GM19328 (cell line): Measurements from ENCODE around the gene UGGT1.
"Not testable (repeated sequence)": the region's sequence is repeated elsewhere in the genome, so short reads cannot be mapped to it uniquely, and the experiment has no call there.

ENCODE experiments used
- ATAC-seq: cut with Tn5 transposase; IDR thresholded peaks from one replicate; pipeline ENCODE4 v1.9.1; 2021; ENCODE audit warnings: mild to moderate bottlenecking, moderate library complexity; ENCODE audit not compliant: unreplicated experiment

UGGT1 gene

GRCh38 chr2:128169933-128170709 is 79.1 kb downstream of the UGGT1 start:
- ATAC-seq, result no peak

GRCh38 chr2:128170776-128171175 is 79.8 kb downstream of the UGGT1 start:
- no peak for ATAC-seq

DNA sequence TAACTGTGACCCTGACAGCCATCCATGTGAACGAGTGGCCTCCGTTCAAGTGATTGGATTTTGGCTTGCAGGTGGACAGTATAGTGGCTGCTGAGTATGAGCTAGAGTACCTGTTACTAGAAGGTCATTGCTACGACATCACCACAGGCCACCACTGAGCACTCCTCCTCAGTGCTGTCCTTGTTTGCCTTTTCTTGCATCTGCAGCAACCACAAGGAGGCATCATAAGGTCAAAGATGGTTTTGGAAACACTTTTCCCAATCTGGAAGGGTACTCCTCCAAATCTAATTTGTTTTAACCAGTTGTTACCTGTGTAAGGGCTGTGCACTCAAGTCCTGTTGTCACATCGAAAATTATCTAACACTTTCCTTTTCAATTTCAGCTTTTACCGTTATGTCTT is 81.2 kb downstream of the UGGT1 start:
- ATAC-seq, result no peak

GRCh38 chr2:128174067-128174466 is 83.1 kb downstream of the UGGT1 start:
- not testable (repeated sequence) for ATAC-seq

DNA sequence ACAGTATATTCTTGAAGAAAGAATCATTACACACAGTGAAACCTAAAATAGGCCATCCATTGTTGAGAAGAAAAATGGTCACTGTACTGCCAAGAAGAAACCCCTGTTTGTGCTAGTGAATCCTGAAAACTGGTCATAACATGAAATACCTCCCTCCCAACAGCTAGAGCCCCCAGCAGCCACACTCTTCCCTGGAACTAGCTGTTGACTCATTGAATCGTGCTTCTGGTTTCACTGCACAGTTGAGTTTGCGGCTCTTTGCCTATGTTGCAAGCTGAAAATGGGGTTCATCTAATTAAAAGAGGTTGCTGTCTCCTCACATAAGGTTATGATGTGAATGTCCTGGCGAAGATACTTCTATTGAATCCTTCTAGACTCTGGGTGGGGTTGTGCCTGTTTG is 86.3 kb downstream of the UGGT1 start:
- no peak for ATAC-seq

- ATAC-seq, result no peak
Observed at GRCh38 chr2:128178149-128178649, 87.2 kb downstream of the UGGT1 start.

DNA sequence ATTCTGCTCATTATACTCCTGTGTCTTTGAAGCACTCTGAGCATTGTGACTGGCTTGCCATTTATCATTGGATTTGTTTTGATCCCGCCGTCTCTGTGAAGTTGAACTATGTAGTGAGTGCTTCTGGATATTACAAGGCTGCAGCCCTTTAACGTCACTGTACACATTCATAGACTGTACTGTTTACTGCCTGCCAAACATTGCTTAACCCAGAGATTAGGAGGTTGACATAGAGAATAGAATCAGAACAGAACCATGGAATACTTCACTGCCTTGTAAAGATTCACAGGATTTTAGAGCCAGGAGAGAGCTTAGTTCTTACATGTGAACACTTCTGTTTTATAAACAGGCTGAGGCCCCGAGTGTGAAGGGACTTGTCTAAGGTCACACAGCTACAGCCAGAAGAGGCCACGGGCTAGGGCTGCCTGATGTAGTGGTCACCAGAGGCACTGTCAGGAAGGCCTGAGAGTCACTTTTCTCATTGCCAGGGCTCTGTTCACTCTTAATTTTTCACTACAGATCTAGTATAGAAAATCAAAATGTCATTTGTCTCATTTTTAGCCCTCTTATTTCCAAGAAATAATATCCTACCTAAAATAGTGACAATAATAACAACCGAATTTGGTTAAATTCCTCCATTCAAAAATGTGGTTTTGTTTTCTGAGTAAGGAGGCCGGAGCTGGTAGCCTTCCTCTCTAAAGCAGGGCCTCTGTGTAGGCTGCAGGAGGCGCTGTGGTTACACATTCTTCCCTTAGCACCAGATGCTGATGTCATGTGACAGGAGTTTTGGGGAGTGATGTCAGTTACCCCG is 87.9 kb downstream of the UGGT1 start:
- no peak for ATAC-seq

DNA sequence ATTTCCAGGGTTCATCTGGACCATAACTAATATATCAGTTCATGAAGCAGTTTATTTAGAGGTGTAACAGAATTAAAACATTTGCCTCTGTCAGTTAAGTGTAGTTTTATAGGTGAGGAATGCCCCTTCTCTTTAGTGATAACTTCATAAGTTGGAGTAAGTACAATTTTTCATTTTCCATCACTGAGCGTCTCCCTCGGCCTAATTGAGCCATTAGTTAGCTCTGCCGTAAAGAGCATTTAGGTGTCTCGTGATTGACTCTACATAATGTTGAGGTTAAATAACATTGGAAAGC is 88.4 kb downstream of the UGGT1 start:
- no peak for ATAC-seq

DNA sequence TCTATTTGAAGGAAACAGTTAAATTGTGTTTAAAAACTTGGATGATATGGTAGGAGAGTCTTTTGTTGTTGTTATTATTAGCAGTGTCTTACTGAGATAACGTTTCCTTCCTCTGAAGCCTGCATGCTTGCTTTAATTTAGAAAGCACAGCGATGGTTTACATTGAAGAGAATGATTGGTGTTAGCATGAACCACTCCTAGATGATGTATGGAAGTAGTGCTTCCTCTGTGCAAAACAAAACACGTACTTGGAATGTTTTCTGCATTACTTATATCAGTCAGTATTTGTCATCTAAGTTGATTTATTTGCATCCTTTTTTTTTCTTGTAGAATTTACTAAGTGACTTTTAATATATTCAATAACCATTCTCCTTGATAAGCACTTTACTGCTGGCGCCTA is 89.0 kb downstream of the UGGT1 start:
- ATAC-seq, result no peak

GRCh38 chr2:128185576-128185975 is 94.6 kb downstream of the UGGT1 start:
- no peak for ATAC-seq

DNA sequence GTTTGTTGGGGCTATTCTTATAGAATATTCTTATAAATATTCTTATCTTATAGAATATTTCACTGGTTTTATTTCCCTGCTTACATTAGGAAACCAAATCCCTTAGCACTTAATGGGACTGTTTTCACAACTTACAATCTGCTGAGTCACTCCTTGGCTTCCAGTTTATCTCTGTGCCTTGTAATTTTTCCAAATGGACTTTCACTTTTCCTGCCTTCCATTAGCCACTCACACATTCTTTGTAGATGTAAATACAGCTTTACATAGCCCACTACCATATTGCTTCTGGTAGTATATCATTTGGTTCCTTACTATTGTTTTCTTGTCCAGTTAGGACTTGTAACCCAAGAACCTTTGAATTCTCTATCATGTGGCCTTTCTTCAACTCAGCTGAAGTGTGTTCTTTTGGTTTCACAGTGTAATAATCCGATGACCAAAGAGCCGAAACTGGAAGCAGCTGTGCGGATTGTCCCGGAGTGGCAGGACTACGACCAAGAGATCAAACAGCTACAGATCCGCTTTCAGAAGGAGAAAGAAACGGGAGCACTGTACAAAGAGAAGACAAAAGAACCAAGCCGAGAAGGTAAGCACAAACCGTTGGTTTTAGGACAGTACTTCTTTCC is 96.1 kb downstream of the UGGT1 start:
- no peak for ATAC-seq

DNA sequence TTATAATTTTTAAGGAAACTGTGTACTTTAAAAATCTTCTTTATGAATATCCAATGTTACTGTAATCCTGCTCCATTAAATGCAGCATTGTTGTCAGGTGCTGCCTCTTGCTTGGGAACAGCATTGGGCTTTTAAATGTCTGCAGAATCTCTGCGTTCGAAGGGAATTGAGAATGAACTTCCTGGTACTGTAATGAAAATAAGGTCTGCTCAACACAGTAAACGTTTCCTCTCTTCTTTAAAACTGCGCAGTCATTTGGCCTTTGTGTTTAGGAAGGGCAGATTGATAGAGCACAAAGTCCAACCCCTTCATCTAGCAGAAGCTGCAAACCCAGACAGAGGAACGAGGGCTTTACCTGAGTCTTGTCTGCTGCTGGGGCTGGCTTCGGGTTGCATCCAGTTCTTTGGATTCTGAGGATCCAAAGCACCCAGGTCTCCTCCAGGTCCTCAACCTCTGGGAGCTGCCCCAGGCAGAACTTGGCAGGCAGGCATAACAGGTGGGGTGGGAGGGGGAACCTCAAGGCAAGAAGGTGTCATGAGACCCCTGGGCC is 104.5 kb downstream of the UGGT1 start:
- ATAC-seq, result no peak

- ATAC-seq, result no peak
Observed at GRCh38 chr2:128196026-128196425, 105.0 kb downstream of the UGGT1 start.

GRCh38 chr2:128196471-128196931 is 105.5 kb downstream of the UGGT1 start:
- no peak for ATAC-seq

DNA sequence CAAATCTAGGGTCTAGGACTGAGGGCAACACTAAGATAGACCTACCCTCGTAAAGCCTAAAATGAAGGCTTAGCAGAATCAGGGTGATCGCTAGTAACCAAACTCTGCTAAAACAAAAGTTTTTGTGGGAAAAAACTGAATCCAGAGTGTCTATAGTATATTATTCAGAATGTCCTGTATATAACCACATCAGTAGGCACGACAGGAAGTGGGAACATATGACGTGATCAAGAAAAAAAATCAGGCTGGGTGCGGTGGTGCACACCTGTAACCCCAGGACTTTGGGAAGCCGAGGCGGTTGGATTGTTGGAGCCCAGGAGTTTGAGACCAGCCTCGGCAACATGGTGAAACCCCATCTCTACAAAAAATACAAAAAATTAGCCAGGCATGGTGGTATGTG is 106.1 kb downstream of the UGGT1 start:
- ATAC-seq, result no peak

- ATAC-seq, result no peak
Observed at GRCh38 chr2:128198656-128199055, 107.7 kb downstream of the UGGT1 start.

GRCh38 chr2:128199141-128199540 is 108.1 kb downstream of the UGGT1 start:
- no peak for ATAC-seq

DNA sequence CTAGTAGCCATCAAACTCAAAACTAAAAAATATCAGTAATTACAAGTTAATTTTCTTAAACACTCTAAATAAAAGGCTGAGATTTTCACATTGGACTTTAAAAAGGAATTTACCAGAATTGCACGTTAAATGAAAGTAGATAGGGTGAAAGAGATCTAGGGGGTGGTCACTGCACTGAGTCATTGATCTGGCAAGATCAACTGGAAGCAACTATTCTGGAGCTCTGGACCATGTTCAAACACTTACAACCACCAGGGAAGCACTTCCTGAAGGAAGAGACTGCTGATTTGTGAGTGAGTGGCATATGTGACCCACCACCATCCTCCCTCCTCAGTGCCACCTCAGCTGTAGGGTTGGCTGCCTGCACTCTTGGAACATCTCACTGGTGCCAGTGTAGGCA is 111.8 kb downstream of the UGGT1 start:
- ATAC-seq, result no peak

- ATAC-seq, result no peak
Observed at GRCh38 chr2:128206245-128206644, 115.2 kb downstream of the UGGT1 start.

DNA sequence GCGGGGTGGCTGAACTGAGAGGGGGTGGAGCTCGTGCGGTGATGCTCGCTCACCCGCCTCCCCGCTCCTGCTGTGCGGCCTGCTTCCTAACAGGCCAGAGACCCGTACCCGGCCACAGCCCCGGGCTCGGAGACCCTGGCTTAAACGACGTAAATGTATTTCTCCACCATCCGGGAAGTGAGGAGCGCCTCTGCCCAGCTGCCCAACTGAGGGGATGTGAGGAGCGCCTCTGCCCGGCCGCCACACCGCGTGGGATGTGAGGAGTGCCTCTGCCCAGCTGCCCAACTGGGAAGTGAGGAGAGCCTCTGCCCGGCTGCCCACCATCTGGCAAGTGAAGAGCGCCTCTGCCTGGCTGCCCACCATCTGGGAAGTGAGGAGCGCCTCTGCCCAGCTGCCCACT is 117.0 kb downstream of the UGGT1 start:
- ATAC-seq, result no peak

DNA sequence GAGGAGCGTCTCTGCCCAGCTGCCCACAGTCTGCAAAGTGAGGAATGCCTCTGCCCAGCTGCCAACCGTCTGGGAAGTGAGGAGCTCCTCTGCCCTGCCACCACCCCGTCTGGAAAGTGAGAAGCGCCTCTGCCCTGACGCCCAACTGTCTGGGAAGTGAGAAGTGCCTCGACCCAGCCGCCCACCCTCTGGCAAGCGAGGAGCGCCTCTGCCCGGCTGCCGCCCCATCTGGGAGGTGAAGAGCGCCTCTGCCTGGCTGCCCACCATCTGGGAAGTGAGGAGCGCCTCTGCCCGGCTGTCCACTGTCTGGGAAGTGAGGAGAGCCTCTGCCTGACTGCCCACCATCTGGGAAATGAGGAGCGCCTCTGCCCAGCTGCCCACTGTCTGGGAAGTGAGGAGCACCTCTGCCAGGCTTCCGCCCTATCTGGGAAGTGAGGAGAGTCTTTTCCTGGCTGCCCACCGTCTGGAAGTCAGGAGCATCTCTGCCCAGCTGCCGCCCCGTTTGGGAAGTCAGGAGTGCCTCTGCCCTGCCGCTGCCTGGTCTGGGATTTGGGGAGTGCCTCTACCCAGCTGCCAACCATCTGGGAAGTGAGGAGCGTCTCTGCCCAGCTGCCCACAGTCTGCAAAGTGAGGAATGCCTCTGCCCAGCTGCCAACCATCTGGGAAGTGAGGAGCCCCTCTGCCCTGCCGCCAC is 117.8 kb downstream of the UGGT1 start:
- not testable (repeated sequence) for ATAC-seq
